Transverse colon (tissue), 4 donors: ENCODE results near the gene ATP5PO. TPM values are rescaled to one million over a fixed set of nuclear protein-coding genes. Genes with fewer than 3 reads are reported as not detected.
A peak's percentile ranks its signal among the peaks of the same experiment; 100 is the strongest.

Experiments used
- DNase-seq: peaks from one replicate; pipeline ENCODE4 v3.0.0-alpha.2; 2019
- H3K27ac ChIP-seq, 4 donors: fragments of 200-600 bp; sonication (generic); 2 replicates each; pipeline ENCODE4 v1.5.1; 2016 to 2018; ENCODE audit warnings: inconsistent platforms in 4 of 4
- H3K27me3 ChIP-seq: fragments of 200-600 bp; sonication (generic); 2 replicates; pipeline ENCODE4 v1.5.1; 2017; ENCODE audit warnings: inconsistent platforms
- H3K36me3 ChIP-seq, 4 donors: fragments of 200-600 bp; sonication (generic); 2 replicates each; pipeline ENCODE4 v1.5.1; 2017 to 2019; ENCODE audit warnings: inconsistent platforms in 4 of 4
- H3K4me1 ChIP-seq, 4 donors: fragments of 200-600 bp; sonication (generic); 2 replicates each; pipeline ENCODE4 v1.5.1; 2017 to 2020; ENCODE audit warnings: inconsistent platforms in 4 of 4
- H3K4me3 ChIP-seq, 4 donors: fragments of 200-600 bp; sonication (generic); 1 replicate in 1 of 4; 2 replicates in 3 of 4; pipeline versions ENCODE4 v1.5.1 to v1.6.1; 2017 to 2019; ENCODE audit warnings: inconsistent platforms in 4 of 4
- H3K9me3 ChIP-seq, 2 donors: fragments of 200-600 bp; sonication (generic); 2 replicates each; pipeline ENCODE4 v1.5.1; 2017 to 2019; ENCODE audit warnings: inconsistent platforms in 2 of 2
- CTCF ChIP-seq, 5 experiments: fragments of 200-600 bp in 3 of 5; fragments of 450-650 bp in 2 of 5; sonication (generic) in 3 of 5; IDR thresholded peaks; 1 replicate in 2 of 5; 2 replicates in 3 of 5; pipeline ENCODE4 v1.5.1; 2016 to 2017; ENCODE audit warnings: antibody characterized with exemption in 5 of 5, inconsistent platforms in 3 of 5, mild to moderate bottlenecking in 2 of 5, moderate library complexity in 1 of 5
- EP300 ChIP-seq: sonication (generic); formaldehyde crosslinking; IDR thresholded peaks from one replicate; pipeline ENCODE4 v1.6.1; 2017; ENCODE audit warnings: antibody characterized with exemption, low read depth
- POLR2A ChIP-seq: fragments of 450-650 bp; IDR thresholded peaks from one replicate; pipeline ENCODE4 v1.6.1; 2016; ENCODE audit warnings: antibody characterized with exemption, mild to moderate bottlenecking, moderate library complexity
- POLR2AphosphoS5 ChIP-seq, 3 donors: sonication (generic); formaldehyde crosslinking; IDR thresholded peaks; one replicate each; pipeline ENCODE4 v1.6.1; 2016; ENCODE audit warnings: antibody characterized with exemption in 3 of 3
- WGBS, 2 donors: methylation state at CpG; one replicate each; pipeline ENCODE4 v1.1.5; 2018; ENCODE audit warnings: low coverage in 1 of 2; 5-methylcytosine and 5-hydroxymethylcytosine counted together
- in situ Hi-C, 4 donors: fragments of 200-750 bp; cut with MboI; loops; one replicate each; pipeline versions ENCODE4 v1.15.0 to v1.15.1; 2017; ENCODE audit warnings: low sequenced_read_pairs in 3 of 4, low pct_ligation_motif_present in 1 of 4, low pct_unique_long_range_greater_than_20kb in 1 of 4
- intact Hi-C: fragments of 100-400 bp; cut with DNase I; formaldehyde crosslinking; loops from one replicate; pipeline ENCODE4 v1.15.1; 2023; ENCODE audit warnings: low total_unique reads
- total RNA-seq, 4 donors: library from RNA; depleted of rRNA; stranded (reverse); fragments of >200 nt; gene quantifications; one replicate each; pipeline ENCODE4 v1.1.0, GENCODE V29; 2016

ATP5PO gene
- total RNA-seq, 4 donors from 2014 or later = 65.1 to 375 (median 193) TPM

- peaks cover 0 to 73% (median 35%) of the 10 kb centered on the region in 4 donors for H3K36me3 ChIP-seq
- in situ Hi-C loops = loop anchor here (25.0 kb wide), 2 partner anchors 703 to 728 kb away; partner anchors contain the start of gene RCAN1 (in 3 of the 4)
- H3K4me3 ChIP-seq = no peak overlapping the region
- no peaks in the 10 kb centered on the region for H3K27me3 ChIP-seq
- DNase-seq = no peak
- H3K9me3 ChIP-seq = no peaks in the 10 kb centered on the region
- no peak overlapping the region for H3K27ac ChIP-seq
- intact Hi-C loops = no loop called here
- TF ChIP-seq POLR2A = no peak
- TF ChIP-seq EP300 = no peak
- no peak for TF ChIP-seq CTCF (IDR thresholded peaks at IDR 0.05)
- TF ChIP-seq POLR2AphosphoS5 (IDR thresholded peaks at IDR 0.05) = no peak
- 80 to 87% methylated on average over 1 to 6 of the region's 6 CpGs for WGBS, 2 donors
- H3K4me1 ChIP-seq = peaks cover 0 to 20% (median 15%) of the 10 kb centered on the region in 4 donors
Measured at GRCh38 chr21:33909756-33910155, 5.8 kb downstream of the ATP5PO start.

GRCh38 chr21:33908760-33909159, 6.8 kb downstream of the ATP5PO start:
- intact Hi-C loops (no loop called here), in situ Hi-C loops (loop anchor here (25.0 kb wide), 2 partner anchors 704 to 729 kb away; partner anchors contain the start of gene RCAN1 (in 3 of the 4))
- no peak overlapping the region for H3K27ac ChIP-seq
- peaks cover 0 to 10% (median 5%) of the 10 kb centered on the region in 4 donors for H3K4me1 ChIP-seq
- H3K4me3 ChIP-seq = no peak overlapping the region
- H3K27me3 ChIP-seq = no peaks in the 10 kb centered on the region
- 60 to 84% methylated on average over 3 to 6 of the region's 6 CpGs for WGBS, 2 donors
- peaks cover 0 to 83% (median 39%) of the 10 kb centered on the region in 4 donors for H3K36me3 ChIP-seq
- TF ChIP-seq POLR2AphosphoS5 (IDR thresholded peaks at IDR 0.05) (no peak), POLR2A (no peak), CTCF (IDR thresholded peaks at IDR 0.05) (no peak), EP300 (no peak)
- H3K9me3 ChIP-seq = no peaks in the 10 kb centered on the region
- no peak for DNase-seq

- in situ Hi-C loops = loop anchor here (25.0 kb wide), 2 partner anchors 708 to 733 kb away; partner anchors contain the start of gene RCAN1 (in 3 of the 4)
- no peak for TF ChIP-seq POLR2A
- 68% methylated on average over 5 of the region's 5 CpGs; no CpG with 5 or more reads in 1 of the 2 donors for WGBS, 2 donors
Measured at GRCh38 chr21:33904041-33904440, 11.6 kb downstream of the ATP5PO start.

GRCh38 chr21:33902349-33902748, 13.3 kb downstream of the ATP5PO start:
- no peak overlapping the region for H3K27ac ChIP-seq
- DNase-seq = no peak

More at GRCh38 chr21:33904041-33904440, 11.6 kb downstream of the ATP5PO start:
- no peak overlapping the region for H3K27ac ChIP-seq
- no peaks in the 10 kb centered on the region for H3K9me3 ChIP-seq
- intact Hi-C loops = no loop called here
- DNase-seq = no peak
- peaks cover 0 to 54% (median 21%) of the 10 kb centered on the region in 4 donors for H3K36me3 ChIP-seq
- H3K27me3 ChIP-seq = no peaks in the 10 kb centered on the region
- no peaks in the 10 kb centered on the region for H3K4me1 ChIP-seq
- no peak overlapping the region for H3K4me3 ChIP-seq

GRCh38 chr21:33901412-33902288, 14.0 kb downstream of the ATP5PO start:
- Histone ChIP-seq H3K4me3 (no peak overlapping the region), H3K36me3 (peaks cover 0 to 30% (median 9%) of the 10 kb centered on the region in 4 donors), H3K27ac (no peak overlapping the region), H3K27me3 (no peaks in the 10 kb centered on the region), H3K4me1 (no peaks in the 10 kb centered on the region), H3K9me3 (no peaks in the 10 kb centered on the region)
- TF ChIP-seq EP300 (no peak), POLR2AphosphoS5 (IDR thresholded peaks at IDR 0.05) (peak in 2 of 3 donors; percentile 10 to 51), CTCF (IDR thresholded peaks at IDR 0.05) (peak in 4 of 5 experiments; percentile 19 to 32 (median 26)), POLR2A (peak; percentile 15)
- in situ Hi-C loops (loop anchor here (25.0 kb wide), 2 partner anchors 711 to 736 kb away; partner anchors contain the start of gene RCAN1 (in 3 of the 4)), intact Hi-C loops (no loop called here)
- WGBS, 2 donors = 50 to 78% methylated on average over 2 to 13 of the region's 13 CpGs
- DNase-seq = no peak

More at GRCh38 chr21:33902349-33902748, 13.3 kb downstream of the ATP5PO start:
- no peak for TF ChIP-seq POLR2AphosphoS5 (IDR thresholded peaks at IDR 0.05)
- intact Hi-C loops = no loop called here
- Histone ChIP-seq H3K4me3 (no peak overlapping the region), H3K36me3 (peaks cover 0 to 37% (median 12%) of the 10 kb centered on the region in 4 donors), H3K9me3 (no peaks in the 10 kb centered on the region), H3K4me1 (no peaks in the 10 kb centered on the region), H3K27me3 (no peaks in the 10 kb centered on the region)
- WGBS, 2 donors = 90 to 96% methylated on average over 2 to 6 of the region's 6 CpGs
- in situ Hi-C loops = loop anchor here (25.0 kb wide), 2 partner anchors 710 to 735 kb away; partner anchors contain the start of gene RCAN1 (in 3 of the 4)
